ENCODE data around the gene ACOX3. TPM values are rescaled to one million over a fixed set of nuclear protein-coding genes. Genes with fewer than 3 reads are reported as not detected.

ACOX3 gene
- total and polyA plus RNA-seq, 9 donors, result 10.1 to 32.4 (median 21.3) TPM

GRCh38 chr4:8346838-8347605 lies 93.5 kb downstream of the ACOX3 start:
- 33 to 42% (median 40%) methylated on average over 16 of the region's 16 CpGs for WGBS, 3 donors
- no peaks in the 10 kb centered on the region for H3K36me3 ChIP-seq
- no peaks in the 10 kb centered on the region for H3K9me3 ChIP-seq
- TF ChIP-seq EP300 (IDR thresholded peaks at IDR 0.05) (no peak), POLR2A (IDR thresholded peaks at IDR 0.05) (no peak), CTCF (IDR thresholded peaks at IDR 0.05) (no peak)
- intact Hi-C loops (cut with DNase I), result loop anchor here in 1 of 4 donors (10.0 kb wide), 1 partner anchor 72 kb away; no protein-coding TSS in a partner anchor
- DNase-seq, result peak; percentile 59 to 77 (median 60)
- peak overlapping the region; percentile 52 to 65 for H3K27ac ChIP-seq
- H3K27me3 ChIP-seq, result no peaks in the 10 kb centered on the region
- H3K4me1 ChIP-seq (ENCODE audit: insufficient read depth), result peaks cover 29% of the 10 kb centered on the region
- H3K4me3 ChIP-seq, result no peak overlapping the region

DNA sequence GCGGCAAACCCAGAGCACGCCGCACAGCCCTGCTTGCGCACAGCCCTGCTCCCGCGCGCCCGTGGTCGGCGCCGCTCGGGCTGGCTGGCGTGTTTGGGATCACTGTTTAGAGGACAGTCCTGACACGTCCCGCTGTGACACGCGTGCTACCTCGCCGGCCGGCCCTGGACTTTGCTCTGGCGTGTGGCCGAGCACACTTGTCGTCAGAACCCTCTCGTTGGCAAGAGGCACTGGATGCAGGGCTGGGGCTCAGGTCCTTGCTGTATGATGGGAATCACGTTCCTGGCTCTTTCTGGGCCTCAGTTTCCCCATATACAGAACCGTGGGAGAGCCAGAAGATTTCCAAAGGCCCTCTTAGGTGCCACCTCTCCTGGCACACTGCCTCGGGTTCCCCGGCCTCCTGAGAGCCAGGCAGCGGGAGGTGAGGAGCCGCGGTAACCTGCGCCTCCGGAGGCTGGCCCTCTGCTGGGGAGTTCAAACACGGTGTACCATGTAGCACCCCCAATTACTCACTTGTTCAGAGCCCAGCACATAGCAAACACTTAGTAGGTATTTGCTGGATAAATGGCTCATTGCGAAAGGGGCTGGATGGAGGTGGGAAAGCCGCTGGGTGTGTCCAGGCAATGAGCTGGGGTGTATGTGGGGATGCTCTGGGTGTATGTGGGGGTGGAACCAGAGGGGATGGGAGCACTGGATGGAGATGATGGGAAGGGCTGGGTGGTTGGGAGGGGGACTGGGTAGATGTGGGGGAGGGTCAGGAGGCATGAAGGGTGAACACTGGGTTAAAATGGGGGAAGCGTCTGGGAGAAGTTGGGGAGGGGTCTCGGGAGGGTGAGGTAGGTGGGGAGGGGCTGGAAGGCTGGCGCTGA lies 94.3 kb downstream of the ACOX3 start:
- no peaks in the 10 kb centered on the region for H3K27me3 ChIP-seq
- intact Hi-C loops (cut with DNase I), result loop anchor here in 1 of 4 donors (10.0 kb wide), 1 partner anchor 71 kb away; no protein-coding TSS in a partner anchor
- TF ChIP-seq POLR2A (IDR thresholded peaks at IDR 0.05) (no peak), CTCF (IDR thresholded peaks at IDR 0.05) (no peak), EP300 (IDR thresholded peaks at IDR 0.05) (no peak)
- H3K36me3 ChIP-seq, result no peaks in the 10 kb centered on the region
- H3K27ac ChIP-seq, result peak overlapping the region; percentile 52 to 65
- H3K4me3 ChIP-seq, result no peak overlapping the region
- WGBS, 3 donors, result 85 to 87% (median 87%) methylated on average over 39 of the region's 39 CpGs
- peak in 1 of 5 donors; percentile 50 for DNase-seq
- H3K9me3 ChIP-seq, result no peaks in the 10 kb centered on the region
- H3K4me1 ChIP-seq (ENCODE audit: insufficient read depth), result peaks cover 33% of the 10 kb centered on the region

GRCh38 chr4:8345053-8345945 lies 95.2 kb downstream of the ACOX3 start:
- no peaks in the 10 kb centered on the region for H3K9me3 ChIP-seq
- 95 to 97% (median 96%) methylated on average over 34 of the region's 34 CpGs for WGBS, 3 donors
- intact Hi-C loops (cut with DNase I), result loop anchor here in 1 of 4 donors (10.0 kb wide), 1 partner anchor 70 kb away; no protein-coding TSS in a partner anchor
- no peaks in the 10 kb centered on the region for H3K27me3 ChIP-seq
- H3K4me1 ChIP-seq (ENCODE audit: insufficient read depth), result peaks cover 34% of the 10 kb centered on the region
- no peak overlapping the region for H3K27ac ChIP-seq
- DNase-seq, result no peak
- no peaks in the 10 kb centered on the region for H3K36me3 ChIP-seq
- no peak overlapping the region for H3K4me3 ChIP-seq
- TF ChIP-seq CTCF (IDR thresholded peaks at IDR 0.05), result no peak
- no peak for TF ChIP-seq POLR2A (IDR thresholded peaks at IDR 0.05)
- no peak for TF ChIP-seq EP300 (IDR thresholded peaks at IDR 0.05)
